ENCODE measurements around the gene MAP1LC3B2. TPM values are rescaled to one million over a fixed set of nuclear protein-coding genes. Genes with fewer than 3 reads are reported as not detected.

MAP1LC3B2 gene
- total RNA-seq, 1 experiment from 2014 or later: 1.5 TPM

- H2BK5ac ChIP-seq (ENCODE audit: insufficient read length, low read length): no peak overlapping the region
- no peaks in the 10 kb centered on the region for H3K27me3 ChIP-seq (ENCODE audit: insufficient read depth, low read length)
- no peak overlapping the region for H2AFZ ChIP-seq (ENCODE audit: low read length)
- no peak overlapping the region for H2BK12ac ChIP-seq (ENCODE audit: insufficient read length, low read depth, low read length)
- no peak overlapping the region for H4K5ac ChIP-seq (ENCODE audit: insufficient read length, low read depth, low read length)
- peaks cover 14% of the 10 kb centered on the region for H3K27me3 Mint-ChIP-seq (ENCODE audit: low read depth)
- no peak overlapping the region for H3K9ac ChIP-seq (ENCODE audit: extremely low read depth, insufficient read length, low read length)
- no peaks in the 10 kb centered on the region for H3K9me3 ChIP-seq (ENCODE audit: control insufficient read depth, low read depth, low read length)
- DNase-seq: peak; percentile 52
- H3K4me1 Mint-ChIP-seq: peaks cover 28 to 40% of the 10 kb centered on the region in 2 experiments
- TF ChIP-seq CTCF (conservative IDR thresholded peaks at IDR 0.05): no peak
- H3K14ac ChIP-seq (ENCODE audit: insufficient read depth, low read length): no peak overlapping the region
- H2BK120ac ChIP-seq (ENCODE audit: low read depth, low read length, poor library complexity, severe bottlenecking): no peak overlapping the region
- no peak overlapping the region for H3K23ac ChIP-seq (ENCODE audit: insufficient read length, low read depth, low read length)
- H3K4me1 ChIP-seq (ENCODE audit: insufficient read depth, low read length): peaks cover 5% of the 10 kb centered on the region; the same call in 1 of the 2 replicates
- no peaks in the 10 kb centered on the region for H3K79me2 ChIP-seq (ENCODE audit: insufficient read depth, low read length)
- H2BK20ac ChIP-seq (ENCODE audit: low read depth, low read length, poor library complexity, severe bottlenecking): no peak overlapping the region
- H3K56ac ChIP-seq (ENCODE audit: insufficient read length, low read depth, low read length): no peak overlapping the region
- no peak overlapping the region for H3K4ac ChIP-seq (ENCODE audit: low read depth, low read length)
- H3K23me2 ChIP-seq (ENCODE audit: insufficient read length, low read depth, low read length, poor library complexity, severe bottlenecking): peaks cover 13% of the 10 kb centered on the region
- H2BK15ac ChIP-seq (ENCODE audit: low read depth, low read length): no peak overlapping the region
- H3K4me2 ChIP-seq (ENCODE audit: insufficient read depth, insufficient read length, low read length): peak overlapping the region; percentile 69
- peak overlapping the region; percentile 73 to 90 for H3K4me3 Mint-ChIP-seq
- no CpG with 5 or more reads among the region's 30 CpGs for WGBS (ENCODE audit: extremely low coverage, insufficient read length, low lambda C conversion rate)
- H4K91ac ChIP-seq (ENCODE audit: insufficient read length, low read depth, low read length): no peak overlapping the region
- no peak overlapping the region for H4K8ac ChIP-seq (replicated peaks; ENCODE audit: insufficient read length, low read depth, low read length)
- H4K20me1 ChIP-seq (ENCODE audit: control insufficient read depth, insufficient read depth, insufficient read length): no peaks in the 10 kb centered on the region
- no peak overlapping the region for H3K27ac ChIP-seq (ENCODE audit: insufficient read length, low read depth, low read length)
- no peak overlapping the region for H2AK5ac ChIP-seq (ENCODE audit: insufficient read length, low read length)
- H3K9me3 Mint-ChIP-seq: no peaks in the 10 kb centered on the region
- H3K36me3 Mint-ChIP-seq (ENCODE audit: insufficient read depth in 1 of 3, low read depth in 3 of 3): peaks cover 0 to 6% (median 0%) of the 10 kb centered on the region in 3 experiments; a peak in 2 of 7 replicates
- H3K79me1 ChIP-seq (ENCODE audit: insufficient read depth, low read depth, low read length, poor library complexity, severe bottlenecking): no peaks in the 10 kb centered on the region
- no peak overlapping the region for H3K18ac ChIP-seq (ENCODE audit: insufficient read length, low read depth, low read length)
- H3T11ph ChIP-seq (ENCODE audit: low read length): no peak overlapping the region
- H3K27ac Mint-ChIP-seq: peak overlapping the region in 1 of 3 experiments; percentile 38; a peak in 2 of 7 replicates
These were observed 24.7 kb upstream of the MAP1LC3B2 start for GRCh38 chr12:116534311-116535121.
